ENCODE data around the gene CDKAL1.

GRCh38 chr6:21104288-21104687, 570.0 kb downstream of the CDKAL1 start:
- TF ChIP-seq CTCF (conservative IDR thresholded peaks at IDR 0.05; ENCODE audit: low read depth, low read length) (no peak), EZH2 (IDR thresholded peaks at IDR 0.05; ENCODE audit: low read length, unreplicated experiment) (no peak), EZH2phosphoT487 (IDR thresholded peaks at IDR 0.05; ENCODE audit: borderline replicate concordance, low read length) (no peak)
